ENCODE results near the gene TMPRSS4. TPM values are rescaled to one million over a fixed set of nuclear protein-coding genes. Genes with fewer than 3 reads are reported as not detected.

Gene TMPRSS4
- total and polyA plus RNA-seq, 9 of the 15 experiments (the other 6 are each of a cell fraction or from before 2014, with no cell fraction given) = 4.0 to 10.0 (median 5.6) TPM

- peak in 1 of 2 experiments; percentile 9 for TF ChIP-seq NCOA2 (IDR thresholded peaks at IDR 0.05; ENCODE audit: partially characterized antibody in 2 of 2)
Observed at GRCh38 chr11:118028626-118029025, 48.3 kb upstream of the TMPRSS4 start (continued).

GRCh38 chr11:118033443-118033842 lies 43.4 kb upstream of the TMPRSS4 start:
- no TSS peak for BruUV-seq (replicated peaks)
- ATAC-seq (no peak), DNase-seq (ENCODE audit: extremely low read depth in 1 of 4, low spot score in 3 of 4) (no peak), FAIRE-seq (no peak)
- Histone ChIP-seq H3K4me3 (no peak overlapping the region), H3K27ac (ENCODE audit: extremely low read depth, low read depth, low read length) (no peak overlapping the region), H3K9ac (ENCODE audit: insufficient read depth in 1 of 2, low read depth in 2 of 2, low read length in 2 of 2) (no peak overlapping the region), H4K20me1 (replicated peaks; ENCODE audit: control insufficient read depth, insufficient read depth, low read length) (no peaks in the 10 kb centered on the region), H3K4me1 (replicated peaks in 1 of 2; ENCODE audit: control insufficient read depth in 2 of 2, insufficient read depth in 2 of 2, low read length in 2 of 2) (peaks cover 0 to 3% of the 10 kb centered on the region in 2 experiments; a peak in 1 of 5 replicates), H3K79me2 (ENCODE audit: control insufficient read depth, insufficient read depth, low read length) (no peaks in the 10 kb centered on the region), H3K4me2 (ENCODE audit: insufficient read depth, low read length) (no peak overlapping the region), H3K9me1 (ENCODE audit: control insufficient read depth, insufficient read depth, low read length) (no peaks in the 10 kb centered on the region), H3K9me3 (replicated peaks; ENCODE audit: control insufficient read depth, insufficient read depth, low read depth, low read length) (no peaks in the 10 kb centered on the region), H3K27me3 (ENCODE audit: control insufficient read depth in 2 of 2, insufficient read depth in 2 of 2, low read length in 2 of 2) (no peaks in the 10 kb centered on the region), H2AFZ (ENCODE audit: low read depth, low read length) (no peak overlapping the region), H3K36me3 (ENCODE audit: control insufficient read depth, insufficient read depth, low read length) (no peaks in the 10 kb centered on the region)
- in situ Hi-C loops (cut with MboI) (no loop called here), intact Hi-C loops (cut with micrococcal nuclease) (no loop called here)
- TF ChIP-seq HDAC3 (IDR thresholded peaks at IDR 0.05; ENCODE audit: borderline replicate concordance, partially characterized antibody) (no peak), PRPF4 (IDR thresholded peaks at IDR 0.05; ENCODE audit: insufficient read depth, low read depth, low read length, poor library complexity, severe bottlenecking) (no peak), MTA1 (IDR thresholded peaks at IDR 0.05; ENCODE audit: borderline replicate concordance) (no peak), ZNF518B (CRISPR knock-in tag; IDR thresholded peaks at IDR 0.05) (no peak), HNRNPH1 (optimal IDR thresholded peaks at IDR 0.05; ENCODE audit: low read depth, low read length) (no peak), ZNF324 (CRISPR knock-in tag; IDR thresholded peaks at IDR 0.05) (no peak), SUPT5H (IDR thresholded peaks at IDR 0.05) (no peak), RAD51 (IDR thresholded peaks at IDR 0.05; ENCODE audit: borderline replicate concordance, low read depth) (no peak)
- CTCF ChIA-PET (ENCODE audit: low intra/inter-chr PET ratio) = no interaction called here
- POLR2A ChIA-PET = no interaction called here
- WGBS (ENCODE audit: insufficient coverage, low coverage, missing lambda C conversion rate) = 41% methylated on average over 4 of the region's 4 CpGs
